Ammon's horn (tissue), 1 donor: ENCODE data around the gene IRF1.

Source experiments
- DNase-seq: peaks from one replicate; pipeline ENCODE4 v3.0.0-alpha.2; 2016; ENCODE audit warnings: low spot score

IRF1 gene

GRCh38 chr5:132500931-132501628, 10.5 kb upstream of the IRF1 start:
- DNase-seq, result peak; percentile 80

- DNase-seq, result peak; percentile 1
Observed at GRCh38 chr5:132500244-132500930, 9.8 kb upstream of the IRF1 start.

- peak; percentile 11 for DNase-seq
Observed at GRCh38 chr5:132499440-132500243, 9.1 kb upstream of the IRF1 start.

GRCh38 chr5:132498686-132499271, 8.2 kb upstream of the IRF1 start:
- DNase-seq, result no peak

GRCh38 chr5:132498152-132498551, 7.6 kb upstream of the IRF1 start:
- no peak for DNase-seq

- no peak for DNase-seq
Observed at GRCh38 chr5:132497488-132497997, 7.0 kb upstream of the IRF1 start.

- peak; percentile 76 for DNase-seq
Observed at GRCh38 chr5:132496631-132497487, 6.3 kb upstream of the IRF1 start.

GRCh38 chr5:132496191-132496630, 5.6 kb upstream of the IRF1 start:
- peak; percentile 75 for DNase-seq

- peak; percentile 68 for DNase-seq
Observed at GRCh38 chr5:132495667-132496190, 5.2 kb upstream of the IRF1 start.

GRCh38 chr5:132493821-132494220, 3.2 kb upstream of the IRF1 start:
- DNase-seq, result no peak

GRCh38 chr5:132493241-132493640, 2.7 kb upstream of the IRF1 start:
- no peak for DNase-seq

GRCh38 chr5:132492386-132493125, 2.0 kb upstream of the IRF1 start:
- DNase-seq, result no peak

- DNase-seq, result no peak
Observed at GRCh38 chr5:132491368-132492364, 1.1 kb upstream of the IRF1 start.

GRCh38 chr5:132489871-132490483, 596 bp downstream of the IRF1 start:
- peak; percentile 49 for DNase-seq

GRCh38 chr5:132489051-132489770, 1.4 kb downstream of the IRF1 start:
- no peak for DNase-seq

GRCh38 chr5:132488590-132488989, 2.0 kb downstream of the IRF1 start:
- DNase-seq, result no peak

GRCh38 chr5:132487841-132488555, 2.6 kb downstream of the IRF1 start:
- DNase-seq, result no peak
